Adrenal gland (tissue), 12 donors: ENCODE measurements around the gene ERVFRD-1. TPM values are rescaled to one million over a fixed set of nuclear protein-coding genes. Genes with fewer than 3 reads are reported as not detected.

ENCODE experiments used
- DNase-seq, 7 donors: peaks; one replicate each; pipeline ENCODE4 v3.0.0-alpha.2; 2019 to 2020
- H3K27ac ChIP-seq, 5 donors: fragments of 200-600 bp; sonication (generic) in 4 of 5; 1 replicate in 3 of 5; 2 replicates in 2 of 5; pipeline versions ENCODE4 v1.5.1 to v1.8.0; 2016 to 2020; ENCODE audit warnings: mild to moderate bottlenecking in 1 of 5
- H3K27me3 ChIP-seq: fragments of 200-600 bp; 2 replicates; pipeline ENCODE4 v1.8.0; 2021
- H3K36me3 ChIP-seq, 2 donors: fragments of 200-600 bp; replicated peaks in 1 of 2; 1 replicate in 1 of 2; 2 replicates in 1 of 2; pipeline versions ENCODE4 v1.5.1 to v1.8.0; 2018 to 2022
- H3K4me1 ChIP-seq, 2 donors: fragments of 200-600 bp; replicated peaks in 1 of 2; 1 replicate in 1 of 2; 2 replicates in 1 of 2; pipeline versions ENCODE4 v1.5.1 to v1.8.0; 2018 to 2021
- H3K4me3 ChIP-seq, 4 donors: fragments of 200-600 bp; sonication (generic) in 3 of 4; one replicate each; pipeline ENCODE4 v1.5.1; 2016 to 2018
- H3K9me3 ChIP-seq, 3 donors: fragments of 200-600 bp; sonication (generic) in 1 of 3; replicated peaks in 1 of 3; 1 replicate in 2 of 3; 2 replicates in 1 of 3; pipeline versions ENCODE4 v1.5.1 to v1.8.0; 2016 to 2021
- CTCF ChIP-seq, 6 experiments: fragments of 450-650 bp in 4 of 6; fragments of 200-600 bp in 2 of 6; sonication (generic) in 1 of 6; IDR thresholded peaks; 1 replicate in 5 of 6; 2 replicates in 1 of 6; pipeline versions ENCODE4 v1.5.1 to v1.8.0; 2016 to 2021; ENCODE audit warnings: antibody characterized with exemption in 6 of 6, mild to moderate bottlenecking in 2 of 6, moderate library complexity in 1 of 6
- POLR2A ChIP-seq, 2 donors: fragments of 450-650 bp; IDR thresholded peaks; one replicate each; pipeline ENCODE4 v1.6.1; 2017; ENCODE audit warnings: antibody characterized with exemption in 2 of 2, mild to moderate bottlenecking in 2 of 2, moderate library complexity in 1 of 2
- WGBS, 4 donors: extraction: QIAGEN DNeasy Blood & Tissue Kit in 2 of 4; methylation state at CpG; one replicate each; pipeline versions ENCODE4 v1.1.5 to v1.1.7; 2013 to 2017; 5-methylcytosine and 5-hydroxymethylcytosine counted together
- intact Hi-C, 2 donors: fragments of 100-400 bp; cut with DNase I; formaldehyde crosslinking; loops; one replicate each; pipeline versions ENCODE4 v1.14.1 to v1.15.0; 2022 to 2023
- polyA plus RNA-seq, 3 donors: library from polyadenylated mRNA; stranded (reverse); fragments of 200-250 nt in 2 of 3; fragments of 350-450 nt in 1 of 3; fragmentation: Illumina TruSeq in 1 of 3; extraction: RNeasy Lipid Tissue Mini Kit (QIAGEN cat#74804) in 1 of 3; gene quantifications; one replicate each; pipeline ENCODE4 v1.2.3, GENCODE V29; 2013 to 2014
- total RNA-seq, 9 donors: library from RNA; depleted of rRNA in 4 of 9; stranded (reverse); fragments of >200 nt in 4 of 9; fragments of 120-200 nt in 1 of 9; fragmentation: NEBNext Ultra II Directional in 1 of 9; extraction: Animal tissue kit (Norgen Biotek cat#: 25700) in 1 of 9; gene quantifications; one replicate each; pipeline versions ENCODE4 v1.1.0 to v1.2.4, GENCODE V29; 2013 to 2023
- donor health status: healthy with polysubstance abuse.
- donor health status: Bipolar disorder and iron deficiency.
- donor health status: DM: yes; HTN: yes; CAD: no.
- donor health status: DM: no; HTN: no; CAD: no.
- donor health status: DM: no; HTN: no; CAD: no.
- donor health status: DM: yes; HTN: yes; CAD: no.

ERVFRD-1 gene
- total and polyA plus RNA-seq, 12 donors = 0.07 to 1.7 (median 0.75) TPM; not detected in 1

- H3K27me3 ChIP-seq = no peaks in the 10 kb centered on the region
- no peaks in the 10 kb centered on the region for H3K36me3 ChIP-seq
- intact Hi-C loops = no loop called here
- H3K4me3 ChIP-seq = no peak overlapping the region
- 92 to 97% (median 96%) methylated on average over 6 of the region's 6 CpGs for WGBS, 4 donors
- H3K27ac ChIP-seq = no peak overlapping the region
- TF ChIP-seq POLR2A (IDR thresholded peaks at IDR 0.05) (no peak), CTCF (IDR thresholded peaks at IDR 0.05) (no peak)
- no peaks in the 10 kb centered on the region for H3K4me1 ChIP-seq
- H3K9me3 ChIP-seq = no peaks in the 10 kb centered on the region
- DNase-seq = no peak
Observed at GRCh38 chr6:11132194-11132888, 20.8 kb upstream of the ERVFRD-1 start.

- H3K4me1 ChIP-seq = no peaks in the 10 kb centered on the region
- no peaks in the 10 kb centered on the region for H3K36me3 ChIP-seq
- no peaks in the 10 kb centered on the region for H3K9me3 ChIP-seq
- H3K27ac ChIP-seq = no peak overlapping the region
- no peak overlapping the region for H3K4me3 ChIP-seq
- DNase-seq = no peak
- intact Hi-C loops = no loop called here
- H3K27me3 ChIP-seq = no peaks in the 10 kb centered on the region
- TF ChIP-seq POLR2A (IDR thresholded peaks at IDR 0.05) (no peak), CTCF (IDR thresholded peaks at IDR 0.05) (no peak)
Observed at GRCh38 chr6:11130605-11131004, 19.1 kb upstream of the ERVFRD-1 start.

- Histone ChIP-seq H3K4me3 (no peak overlapping the region), H3K4me1 (no peaks in the 10 kb centered on the region), H3K27ac (no peak overlapping the region), H3K9me3 (no peaks in the 10 kb centered on the region), H3K27me3 (no peaks in the 10 kb centered on the region), H3K36me3 (no peaks in the 10 kb centered on the region)
- DNase-seq = no peak
- TF ChIP-seq POLR2A (IDR thresholded peaks at IDR 0.05) (no peak), CTCF (IDR thresholded peaks at IDR 0.05) (no peak)
- 83 to 94% (median 87%) methylated on average over 1 of the region's 1 CpG for WGBS, 4 donors
- intact Hi-C loops = no loop called here
Observed at GRCh38 chr6:11129908-11130565, 18.5 kb upstream of the ERVFRD-1 start.

- TF ChIP-seq POLR2A (IDR thresholded peaks at IDR 0.05) (no peak), CTCF (IDR thresholded peaks at IDR 0.05) (no peak)
- Histone ChIP-seq H3K9me3 (no peaks in the 10 kb centered on the region), H3K4me1 (no peaks in the 10 kb centered on the region), H3K27ac (no peak overlapping the region), H3K27me3 (no peaks in the 10 kb centered on the region), H3K4me3 (no peak overlapping the region), H3K36me3 (no peaks in the 10 kb centered on the region)
- no peak for DNase-seq
- 95 to 100% (median 96%) methylated on average over 2 of the region's 2 CpGs for WGBS, 4 donors
- intact Hi-C loops = no loop called here
Observed at GRCh38 chr6:11128608-11129007, 17.1 kb upstream of the ERVFRD-1 start.
